Upper lobe of left lung (tissue), 6 donors: ENCODE data around the gene SGO2. TPM values are rescaled to one million over a fixed set of nuclear protein-coding genes. Genes with fewer than 3 reads are reported as not detected.

Source experiments
- ATAC-seq, 2 donors: fragments of 200-7000 bp; cut with Tn5 transposase; one replicate each; pipeline ENCODE4 v1.9.1; 2022; ENCODE audit warnings: mild to moderate bottlenecking in 2 of 2, moderate library complexity in 2 of 2; ENCODE audit not compliant: low FRiP score in 2 of 2
- DNase-seq, 2 donors: peaks; one replicate each; pipeline ENCODE4 v3.0.0-alpha.2; 2019 to 2020
- H3K27ac ChIP-seq, 4 donors: fragments of 200-600 bp; sonication (generic); one replicate each; pipeline ENCODE4 v1.5.1; 2016 to 2019
- H3K27me3 ChIP-seq, 4 donors: fragments of 200-600 bp; sonication (generic); one replicate each; pipeline ENCODE4 v1.5.1; 2017 to 2019
- H3K36me3 ChIP-seq, 4 donors: fragments of 200-600 bp; sonication (generic); one replicate each; pipeline ENCODE4 v1.5.1; 2016 to 2019
- H3K4me1 ChIP-seq, 4 donors: fragments of 200-600 bp; sonication (generic); one replicate each; pipeline ENCODE4 v1.5.1; 2018 to 2019
- H3K4me3 ChIP-seq, 4 donors: fragments of 200-600 bp; sonication (generic); one replicate each; pipeline ENCODE4 v1.5.1; 2017 to 2019; ENCODE audit warnings: mild to moderate bottlenecking in 2 of 4, moderate library complexity in 1 of 4
- H3K9me3 ChIP-seq, 4 donors: fragments of 200-600 bp; sonication (generic); one replicate each; pipeline ENCODE4 v1.5.1; 2018 to 2019
- CTCF ChIP-seq, 6 experiments: fragments of 450-650 bp in 4 of 6; fragments of 200-600 bp in 2 of 6; sonication (generic) in 2 of 6; IDR thresholded peaks; one replicate each; pipeline ENCODE4 v1.5.1; 2016 to 2019; ENCODE audit warnings: antibody characterized with exemption in 6 of 6
- EP300 ChIP-seq, 4 donors: sonication (generic); formaldehyde crosslinking; IDR thresholded peaks; one replicate each; pipeline ENCODE4 v1.5.1; 2017; ENCODE audit warnings: antibody characterized with exemption in 4 of 4, control low read depth in 2 of 4
- POLR2A ChIP-seq, 4 donors: fragments of 450-650 bp; IDR thresholded peaks; one replicate each; pipeline ENCODE4 v1.5.1; 2016 to 2017; ENCODE audit warnings: antibody characterized with exemption in 4 of 4, mild to moderate bottlenecking in 2 of 4
- POLR2AphosphoS5 ChIP-seq, 2 donors: sonication (generic); formaldehyde crosslinking; IDR thresholded peaks; one replicate each; pipeline ENCODE4 v1.5.1; 2017; ENCODE audit warnings: antibody characterized with exemption in 2 of 2
- WGBS, 2 donors: methylation state at CpG; one replicate each; pipeline ENCODE4 v1.1.5; 2017 to 2018; 5-methylcytosine and 5-hydroxymethylcytosine counted together
- total RNA-seq, 6 donors: library from RNA; depleted of rRNA in 4 of 6; stranded (reverse); fragments of >200 nt in 4 of 6; gene quantifications; one replicate each; pipeline versions ENCODE4 v1.1.0 to v1.2.1, GENCODE V29; 2016 to 2021
- donor health status: DM: no; HTN: no; CAD: no; lungs with moderate emphysema.
- donor health status: DM: no; HTN: yes; CAD: no; lungs with severe emphysema.

SGO2 gene
- total RNA-seq, 6 donors from 2014 or later: 0.55 to 8.3 (median 2.8) TPM

GRCh38 chr2:200590090-200590489 lies 64.1 kb downstream of the SGO2 start:
- no peak for TF ChIP-seq POLR2AphosphoS5 (IDR thresholded peaks at IDR 0.05)
- TF ChIP-seq POLR2A (IDR thresholded peaks at IDR 0.05): no peak
- no peak for TF ChIP-seq EP300 (IDR thresholded peaks at IDR 0.05)
- no peak for TF ChIP-seq CTCF (IDR thresholded peaks at IDR 0.05)
- H3K27ac ChIP-seq: peak overlapping the region in 1 of 4 donors; percentile 11
- H3K36me3 ChIP-seq: no peaks in the 10 kb centered on the region
- DNase-seq (no peak), ATAC-seq (peak; percentile 41 to 66)
- peaks cover 4 to 14% (median 8%) of the 10 kb centered on the region in 4 donors for H3K4me1 ChIP-seq
- no peaks in the 10 kb centered on the region for H3K9me3 ChIP-seq
- no peak overlapping the region for H3K4me3 ChIP-seq
- H3K27me3 ChIP-seq: no peaks in the 10 kb centered on the region

GRCh38 chr2:200591308-200591707 lies 65.3 kb downstream of the SGO2 start:
- WGBS, 2 donors: 81 to 88% methylated on average over 5 of the region's 5 CpGs
- Histone ChIP-seq H3K4me1 (peaks cover 0 to 2% (median under 1%) of the 10 kb centered on the region in 4 donors), H3K36me3 (no peaks in the 10 kb centered on the region), H3K4me3 (no peak overlapping the region), H3K9me3 (no peaks in the 10 kb centered on the region), H3K27me3 (no peaks in the 10 kb centered on the region), H3K27ac (no peak overlapping the region)
- ATAC-seq: no peak
- TF ChIP-seq POLR2A (IDR thresholded peaks at IDR 0.05): no peak
- TF ChIP-seq CTCF (IDR thresholded peaks at IDR 0.05): no peak
- no peak for DNase-seq

DNA sequence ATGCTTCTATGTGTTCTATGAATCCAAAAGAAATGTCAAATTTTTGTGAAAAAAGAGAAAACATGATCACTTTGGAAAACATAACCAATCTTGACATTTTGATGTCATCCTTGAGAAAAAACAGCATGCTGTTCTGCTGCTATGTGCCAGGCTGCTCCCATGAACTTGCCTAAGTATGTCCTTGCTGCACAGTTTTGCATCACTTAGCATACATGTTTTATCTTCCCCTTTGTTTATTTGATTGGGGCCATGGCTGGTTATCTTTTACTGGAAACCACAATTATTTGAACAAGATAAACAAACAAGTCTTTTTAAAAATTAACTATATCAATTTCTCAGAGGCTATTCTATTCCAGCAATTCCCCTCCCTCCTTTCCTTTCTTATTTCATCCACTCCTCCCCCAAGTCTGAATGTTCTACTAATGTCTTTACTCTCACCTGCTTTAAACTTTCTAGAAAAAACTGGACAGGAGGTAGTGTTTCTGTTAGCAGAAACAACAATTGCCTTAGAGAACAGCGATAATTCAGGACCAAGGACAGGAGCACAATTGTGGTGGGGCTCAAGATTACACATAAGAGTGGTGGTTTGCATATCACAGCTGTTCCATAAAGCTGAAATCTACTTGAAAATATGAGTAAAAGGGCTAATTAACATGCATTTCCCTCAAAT lies 66.5 kb downstream of the SGO2 start:
- no peak for TF ChIP-seq POLR2A (IDR thresholded peaks at IDR 0.05)
- TF ChIP-seq CTCF (IDR thresholded peaks at IDR 0.05): no peak
- TF ChIP-seq EP300 (IDR thresholded peaks at IDR 0.05): no peak
- no peak for TF ChIP-seq POLR2AphosphoS5 (IDR thresholded peaks at IDR 0.05)
- no peaks in the 10 kb centered on the region for H3K27me3 ChIP-seq
- no peak overlapping the region for H3K27ac ChIP-seq
- DNase-seq (no peak), ATAC-seq (no peak)
- 62 to 73% methylated on average over 1 of the region's 1 CpG for WGBS, 2 donors
- no peaks in the 10 kb centered on the region for H3K9me3 ChIP-seq
- no peak overlapping the region for H3K4me3 ChIP-seq
- no peaks in the 10 kb centered on the region for H3K4me1 ChIP-seq
- H3K36me3 ChIP-seq: no peaks in the 10 kb centered on the region

DNA sequence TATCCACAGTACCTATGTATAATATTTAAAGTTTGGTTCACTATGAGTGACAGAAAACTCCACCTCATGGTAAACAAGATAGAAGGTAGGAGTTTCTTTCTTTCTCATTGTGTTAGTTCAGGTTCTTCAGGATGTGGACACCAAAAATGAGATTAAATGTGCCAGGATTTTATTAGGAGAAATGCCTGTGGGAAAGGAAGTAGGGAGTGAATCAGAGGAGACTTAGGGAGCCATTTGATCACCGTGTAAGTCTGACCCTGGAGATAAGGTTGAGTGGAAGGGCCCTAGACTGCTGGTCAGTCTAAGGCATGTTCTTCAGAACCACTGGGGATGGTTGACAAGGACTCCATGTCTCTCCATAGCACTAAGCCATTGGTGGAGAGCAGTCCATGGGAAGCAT lies 67.9 kb downstream of the SGO2 start:
- 74 to 76% methylated on average over 1 of the region's 1 CpG for WGBS, 2 donors
- no peak for TF ChIP-seq CTCF (IDR thresholded peaks at IDR 0.05)
- TF ChIP-seq POLR2AphosphoS5 (IDR thresholded peaks at IDR 0.05): no peak
- no peak for TF ChIP-seq POLR2A (IDR thresholded peaks at IDR 0.05)
- TF ChIP-seq EP300 (IDR thresholded peaks at IDR 0.05): no peak

GRCh38 chr2:200595913-200596312 lies 69.9 kb downstream of the SGO2 start:
- no peaks in the 10 kb centered on the region for H3K4me1 ChIP-seq
- TF ChIP-seq POLR2A (IDR thresholded peaks at IDR 0.05) (no peak), EP300 (IDR thresholded peaks at IDR 0.05) (no peak), CTCF (IDR thresholded peaks at IDR 0.05) (no peak), POLR2AphosphoS5 (IDR thresholded peaks at IDR 0.05) (no peak)
- H3K4me3 ChIP-seq: no peak overlapping the region
- WGBS, 2 donors: 80 to 86% methylated on average over 2 of the region's 3 CpGs
- H3K27me3 ChIP-seq: no peaks in the 10 kb centered on the region
- H3K36me3 ChIP-seq: no peaks in the 10 kb centered on the region
- H3K9me3 ChIP-seq: no peaks in the 10 kb centered on the region
- DNase-seq (no peak), ATAC-seq (no peak)
- H3K27ac ChIP-seq: no peak overlapping the region

More for the DNA sequence above, 67.9 kb downstream of the SGO2 start:
- ATAC-seq (no peak), DNase-seq (no peak)
- Histone ChIP-seq H3K4me1 (no peaks in the 10 kb centered on the region), H3K27ac (no peak overlapping the region), H3K27me3 (no peaks in the 10 kb centered on the region), H3K36me3 (no peaks in the 10 kb centered on the region), H3K9me3 (no peaks in the 10 kb centered on the region), H3K4me3 (no peak overlapping the region)
